K562 (cell line): Measurements from ENCODE around the gene MAST4.

Experiments
- CBX8 ChIP-seq: fragments of 200-600 bp; sonication (generic); IDR thresholded peaks from 2 replicates; pipeline ENCODE4 v1.6.1; 2012; ENCODE audit warnings: borderline replicate concordance, mixed run types, low read depth, mild to moderate bottlenecking, moderate library complexity, mixed read lengths, low read length, control low read depth, inconsistent platforms; ENCODE audit not compliant: poor library complexity, severe bottlenecking; ENCODE audit errors: extremely low read depth
- CTCF ChIP-seq, 3 experiments: IDR thresholded peaks in 2 of 3; conservative IDR thresholded peaks in 1 of 3; 2 replicates each; pipeline ENCODE4 v1.5.1; 2011 to 2012; ENCODE audit warnings: low read length in 3 of 3, mild to moderate bottlenecking in 3 of 3, control low read depth in 2 of 3, improper control_type of control experiment in 1 of 3, inconsistent platforms in 1 of 3, low read depth in 1 of 3, mixed read lengths in 1 of 3, moderate library complexity in 1 of 3; ENCODE audit not compliant: insufficient read depth in 2 of 3
- E2F6 ChIP-seq, 2 experiments: IDR thresholded peaks; 2 replicates each; pipeline ENCODE4 v1.6.1; 2011; ENCODE audit warnings: borderline replicate concordance in 1 of 2, control low read depth in 1 of 2, low read depth in 1 of 2, low read length in 1 of 2, mild to moderate bottlenecking in 1 of 2, mixed read lengths in 1 of 2, moderate library complexity in 1 of 2; ENCODE audit not compliant: insufficient read depth in 1 of 2, insufficient read length in 1 of 2, poor library complexity in 1 of 2, severe bottlenecking in 1 of 2; ENCODE audit errors: extremely low read depth in 1 of 2
- EZH2 ChIP-seq: IDR thresholded peaks from 2 replicates; pipeline ENCODE4 v1.6.1; 2012; ENCODE audit warnings: low read depth, mild to moderate bottlenecking, inconsistent platforms, low read length, borderline replicate concordance
- GMEB1 ChIP-seq: fragments of 250-450 bp; sonication (Bioruptor Pico); IDR thresholded peaks from 2 replicates; pipeline ENCODE4 v1.4.0; 2020; ENCODE audit warnings: mild to moderate bottlenecking
- NCOR1 ChIP-seq: fragments of 450-650 bp; IDR thresholded peaks from 2 replicates; pipeline ENCODE4 v1.6.1; 2016; ENCODE audit warnings: mild to moderate bottlenecking, moderate library complexity
- PHF20 ChIP-seq: fragments of 450-650 bp; IDR thresholded peaks from 2 replicates; pipeline ENCODE4 v1.6.1; 2018; ENCODE audit not compliant: partially characterized antibody
- RAD51 ChIP-seq: fragments of 450-650 bp; IDR thresholded peaks from 2 replicates; pipeline ENCODE4 v1.7.1; 2016; ENCODE audit warnings: low read depth, mild to moderate bottlenecking, borderline replicate concordance
- SP1 ChIP-seq: sonication (generic); formaldehyde crosslinking; IDR thresholded peaks from 2 replicates; pipeline ENCODE4 v1.8.1; 2022; ENCODE audit warnings: mild to moderate bottlenecking, missing genetic modification reagents
- SREBF2 ChIP-seq: sonication (generic); formaldehyde crosslinking; IDR thresholded peaks from 2 replicates; pipeline ENCODE4 v1.4.0; 2020; ENCODE audit warnings: mild to moderate bottlenecking, missing genetic modification reagents
- SUPT5H ChIP-seq: fragments of 450-650 bp; IDR thresholded peaks from 2 replicates; pipeline ENCODE4 v1.6.1; 2016
- ZFP30 ChIP-seq: fragments of 250-450 bp; sonication (Bioruptor Pico); IDR thresholded peaks from 2 replicates; pipeline ENCODE4 v1.8.0; 2022; ENCODE audit warnings: moderate library complexity, mild to moderate bottlenecking, inconsistent platforms, borderline replicate concordance

GRCh38 chr5:67201897-67202549 lies 605.8 kb downstream of the MAST4 start:
- TF ChIP-seq SP1 (CRISPR knock-in tag) (no peak), CTCF (IDR thresholded peaks at IDR 0.05 in 2 of 3, conservative IDR thresholded peaks at IDR 0.05 in 1 of 3; ENCODE audit: insufficient read depth in 2 of 3, low read depth in 1 of 3, low read length in 3 of 3) (no peak), E2F6 (IDR thresholded peaks at IDR 0.05; ENCODE audit: borderline replicate concordance in 1 of 2, extremely low read depth in 1 of 2, insufficient read depth in 1 of 2, insufficient read length in 1 of 2, low read depth in 1 of 2, low read length in 1 of 2, poor library complexity in 1 of 2, severe bottlenecking in 1 of 2) (no peak), ZFP30 (CRISPR knock-in tag) (no peak), SREBF2 (no peak), PHF20 (no peak), EZH2 (no peak), RAD51 (no peak), GMEB1 (no peak), CBX8 (no peak), NCOR1 (no peak), SUPT5H (no peak)
